ENCODE measurements around the gene OR4K1.

OR4K1 gene

GRCh38 chr14:19906665-19907064 is 24.1 kb upstream of the OR4K1 start:
- Histone ChIP-seq H3K9me3 (ENCODE audit: insufficient read depth, low read depth, low read length) (peaks cover 17% of the 10 kb centered on the region), H3K79me1 (ENCODE audit: low read length) (no peaks in the 10 kb centered on the region), H3K23ac (ENCODE audit: low read length) (no peak overlapping the region), H2AFZ (ENCODE audit: insufficient read depth, low read length, poor library complexity) (no peak overlapping the region), H3K9ac (ENCODE audit: low read length) (no peak overlapping the region), H3K18ac (ENCODE audit: low read length) (no peak overlapping the region), H3K36me3 (ENCODE audit: control insufficient read depth in 1 of 2, insufficient read depth in 2 of 2, low read length in 2 of 2) (no peaks in the 10 kb centered on the region), H4K8ac (ENCODE audit: low read depth, low read length) (no peak overlapping the region), H2BK12ac (ENCODE audit: low read length) (no peak overlapping the region), H3K4me1 (ENCODE audit: control insufficient read depth in 1 of 2, insufficient read depth in 2 of 2, low read length in 2 of 2) (no peaks in the 10 kb centered on the region), H2BK5ac (ENCODE audit: low read depth, low read length, poor library complexity) (no peak overlapping the region), H3K4ac (ENCODE audit: low read depth, low read length) (no peak overlapping the region), H4K91ac (ENCODE audit: low read depth, low read length) (no peak overlapping the region), H2BK120ac (ENCODE audit: insufficient read depth, low read length, poor library complexity) (no peak overlapping the region), H4K12ac (ENCODE audit: low read depth, low read length) (no peak overlapping the region), H3K79me2 (ENCODE audit: control insufficient read depth, insufficient read depth, low read length, poor library complexity) (no peaks in the 10 kb centered on the region), H3K14ac (ENCODE audit: low read length) (no peak overlapping the region), H3K4me3 (ENCODE audit: low read depth, low read length) (no peak overlapping the region), H2AK5ac (ENCODE audit: low read length) (no peak overlapping the region), H3K27ac (ENCODE audit: low read depth, low read length) (no peak overlapping the region), H3K4me2 (ENCODE audit: low read length) (no peak overlapping the region), H3K27me3 (ENCODE audit: insufficient read depth, low read length) (no peaks in the 10 kb centered on the region)
- DNase-seq, result no peak

- H3K4me3 ChIP-seq (ENCODE audit: low read depth, low read length), result no peak overlapping the region
- H3K79me2 ChIP-seq (ENCODE audit: control insufficient read depth, insufficient read depth, low read length, poor library complexity), result no peaks in the 10 kb centered on the region
- no peaks in the 10 kb centered on the region for H3K79me1 ChIP-seq (ENCODE audit: low read length)
- WGBS (ENCODE audit: extremely low coverage, insufficient coverage, insufficient read length), result no CpG with 5 or more reads among the region's 3 CpGs
- H3K27me3 ChIP-seq (ENCODE audit: insufficient read depth, low read length), result no peaks in the 10 kb centered on the region
- H2BK12ac ChIP-seq (ENCODE audit: low read length), result no peak overlapping the region
- H3K23ac ChIP-seq (ENCODE audit: low read length), result no peak overlapping the region
- H3K27ac ChIP-seq (ENCODE audit: low read depth, low read length), result no peak overlapping the region
- no peaks in the 10 kb centered on the region for H3K36me3 ChIP-seq (ENCODE audit: control insufficient read depth in 1 of 2, insufficient read depth in 2 of 2, low read length in 2 of 2)
- H3K14ac ChIP-seq (ENCODE audit: low read length), result no peak overlapping the region
- peaks cover 12% of the 10 kb centered on the region for H3K9me3 ChIP-seq (ENCODE audit: insufficient read depth, low read depth, low read length)
- no peak overlapping the region for H4K91ac ChIP-seq (ENCODE audit: low read depth, low read length)
- H3K18ac ChIP-seq (ENCODE audit: low read length), result no peak overlapping the region
- no peak overlapping the region for H4K12ac ChIP-seq (ENCODE audit: low read depth, low read length)
- H4K8ac ChIP-seq (ENCODE audit: low read depth, low read length), result no peak overlapping the region
- no peak overlapping the region for H3K4ac ChIP-seq (ENCODE audit: low read depth, low read length)
- no peak overlapping the region for H2AFZ ChIP-seq (ENCODE audit: insufficient read depth, low read length, poor library complexity)
- H3K9ac ChIP-seq (ENCODE audit: low read length), result no peak overlapping the region
- H2AK5ac ChIP-seq (ENCODE audit: low read length), result no peak overlapping the region
- H3K4me2 ChIP-seq (ENCODE audit: low read length), result no peak overlapping the region
- H2BK5ac ChIP-seq (ENCODE audit: low read depth, low read length, poor library complexity), result no peak overlapping the region
- no peak for DNase-seq
- H3K4me1 ChIP-seq (ENCODE audit: control insufficient read depth in 1 of 2, insufficient read depth in 2 of 2, low read length in 2 of 2), result no peaks in the 10 kb centered on the region
- no peak overlapping the region for H2BK120ac ChIP-seq (ENCODE audit: insufficient read depth, low read length, poor library complexity)
Measured at GRCh38 chr14:19911114-19911513, 19.6 kb upstream of the OR4K1 start.

- H3K14ac ChIP-seq (ENCODE audit: low read length), result no peak overlapping the region
- no peaks in the 10 kb centered on the region for H3K79me2 ChIP-seq (ENCODE audit: control insufficient read depth, insufficient read depth, low read length, poor library complexity)
- H4K8ac ChIP-seq (ENCODE audit: low read depth, low read length), result no peak overlapping the region
- no peaks in the 10 kb centered on the region for H3K79me1 ChIP-seq (ENCODE audit: low read length)
- H3K27me3 ChIP-seq (ENCODE audit: insufficient read depth, low read length), result no peaks in the 10 kb centered on the region
- H3K18ac ChIP-seq (ENCODE audit: low read length), result no peak overlapping the region
- no peak overlapping the region for H4K12ac ChIP-seq (ENCODE audit: low read depth, low read length)
- H2BK5ac ChIP-seq (ENCODE audit: low read depth, low read length, poor library complexity), result no peak overlapping the region
- H2AK5ac ChIP-seq (ENCODE audit: low read length), result no peak overlapping the region
- H3K4me1 ChIP-seq (ENCODE audit: control insufficient read depth in 1 of 2, insufficient read depth in 2 of 2, low read length in 2 of 2), result no peaks in the 10 kb centered on the region
- no peaks in the 10 kb centered on the region for H3K36me3 ChIP-seq (ENCODE audit: control insufficient read depth in 1 of 2, insufficient read depth in 2 of 2, low read length in 2 of 2)
- no peak overlapping the region for H3K4me3 ChIP-seq (ENCODE audit: low read depth, low read length)
- no peak overlapping the region for H2BK120ac ChIP-seq (ENCODE audit: insufficient read depth, low read length, poor library complexity)
- no peak overlapping the region for H3K23ac ChIP-seq (ENCODE audit: low read length)
- no CpG with 5 or more reads among the region's 3 CpGs for WGBS (ENCODE audit: extremely low coverage, insufficient coverage, insufficient read length)
- H3K27ac ChIP-seq (ENCODE audit: low read depth, low read length), result no peak overlapping the region
- no peak overlapping the region for H2AFZ ChIP-seq (ENCODE audit: insufficient read depth, low read length, poor library complexity)
- H3K4ac ChIP-seq (ENCODE audit: low read depth, low read length), result no peak overlapping the region
- H3K4me2 ChIP-seq (ENCODE audit: low read length), result no peak overlapping the region
- H3K9me3 ChIP-seq (ENCODE audit: insufficient read depth, low read depth, low read length), result peaks cover 1% of the 10 kb centered on the region
- H4K91ac ChIP-seq (ENCODE audit: low read depth, low read length), result no peak overlapping the region
- DNase-seq, result no peak
- H3K9ac ChIP-seq (ENCODE audit: low read length), result no peak overlapping the region
- H2BK12ac ChIP-seq (ENCODE audit: low read length), result no peak overlapping the region
Measured at GRCh38 chr14:19917243-19917642, 13.5 kb upstream of the OR4K1 start.

- Histone ChIP-seq H3K4me1 (ENCODE audit: control insufficient read depth in 1 of 2, insufficient read depth in 2 of 2, low read length in 2 of 2) (no peaks in the 10 kb centered on the region), H3K23ac (ENCODE audit: low read length) (no peak overlapping the region), H3K4me2 (ENCODE audit: low read length) (no peak overlapping the region), H3K36me3 (ENCODE audit: control insufficient read depth in 1 of 2, insufficient read depth in 2 of 2, low read length in 2 of 2) (no peaks in the 10 kb centered on the region), H2BK120ac (ENCODE audit: insufficient read depth, low read length, poor library complexity) (no peak overlapping the region), H3K4ac (ENCODE audit: low read depth, low read length) (no peak overlapping the region), H3K27me3 (ENCODE audit: insufficient read depth, low read length) (no peaks in the 10 kb centered on the region), H2BK12ac (ENCODE audit: low read length) (no peak overlapping the region), H4K91ac (ENCODE audit: low read depth, low read length) (no peak overlapping the region), H3K18ac (ENCODE audit: low read length) (no peak overlapping the region), H4K8ac (ENCODE audit: low read depth, low read length) (no peak overlapping the region), H3K4me3 (ENCODE audit: low read depth, low read length) (no peak overlapping the region), H2AK5ac (ENCODE audit: low read length) (no peak overlapping the region), H3K9ac (ENCODE audit: low read length) (no peak overlapping the region), H3K14ac (ENCODE audit: low read length) (no peak overlapping the region), H3K9me3 (ENCODE audit: insufficient read depth, low read depth, low read length) (peaks cover 1% of the 10 kb centered on the region), H3K27ac (ENCODE audit: low read depth, low read length) (no peak overlapping the region), H2AFZ (ENCODE audit: insufficient read depth, low read length, poor library complexity) (no peak overlapping the region), H3K79me1 (ENCODE audit: low read length) (no peaks in the 10 kb centered on the region), H4K12ac (ENCODE audit: low read depth, low read length) (no peak overlapping the region), H3K79me2 (ENCODE audit: control insufficient read depth, insufficient read depth, low read length, poor library complexity) (no peaks in the 10 kb centered on the region), H2BK5ac (ENCODE audit: low read depth, low read length, poor library complexity) (no peak overlapping the region)
- WGBS (ENCODE audit: extremely low coverage, insufficient coverage, insufficient read length), result no CpG with 5 or more reads among the region's 1 CpG
- peak in 1 of 2 donors; percentile 52 for DNase-seq
Measured at GRCh38 chr14:19917955-19918518, 12.7 kb upstream of the OR4K1 start.
